KMS-11 (cell line): ENCODE measurements around the gene EIF1.
A peak's percentile ranks its signal among the peaks of the same experiment; 100 is the strongest.
"Not testable (repeated sequence)": the region's sequence is repeated elsewhere in the genome, so short reads cannot be mapped to it uniquely, and the experiment has no call there.

Experiments used
- H2AFZ ChIP-seq: fragments of 200-600 bp; sonication (generic); 2 replicates; pipeline ENCODE4 v1.6.1; 2016; ENCODE audit warnings: antibody characterized with exemption, mixed run types, low read depth
- H3K27ac ChIP-seq: fragments of 200-600 bp; sonication (generic); 2 replicates; pipeline ENCODE4 v1.6.1; 2016; ENCODE audit warnings: mild to moderate bottlenecking, mixed run types
- H3K27me3 ChIP-seq: fragments of 200-600 bp; sonication (generic); 2 replicates; pipeline ENCODE4 v1.6.1; 2017; ENCODE audit warnings: mild to moderate bottlenecking, low read depth, mixed run types, moderate library complexity; ENCODE audit not compliant: insufficient read depth
- H3K36me3 ChIP-seq: fragments of 200-600 bp; sonication (generic); 2 replicates; pipeline ENCODE4 v1.6.1; 2017; ENCODE audit warnings: mild to moderate bottlenecking, mixed run types; ENCODE audit not compliant: insufficient read depth
- H3K4me1 ChIP-seq: fragments of 200-600 bp; sonication (generic); 2 replicates; pipeline ENCODE4 v1.6.1; 2016; ENCODE audit warnings: mild to moderate bottlenecking, low read depth, mixed run types; ENCODE audit not compliant: poor library complexity, severe bottlenecking
- H3K4me2 ChIP-seq: fragments of 200-600 bp; sonication (generic); 2 replicates; pipeline ENCODE4 v1.7.0; 2016; ENCODE audit warnings: mild to moderate bottlenecking, mixed run types
- H3K4me3 ChIP-seq: fragments of 200-600 bp; sonication (generic); IDR thresholded peaks from 2 replicates; pipeline ENCODE4 v1.6.1; 2017; ENCODE audit warnings: low read depth, low read length, mixed read lengths; ENCODE audit not compliant: insufficient read depth
- H3K79me2 ChIP-seq: fragments of 200-600 bp; sonication (generic); 2 replicates; pipeline ENCODE4 v1.6.1; 2016; ENCODE audit warnings: low read depth, mixed run types; ENCODE audit not compliant: insufficient read depth
- H3K9ac ChIP-seq: fragments of 200-600 bp; sonication (generic); 2 replicates; pipeline ENCODE4 v1.6.1; 2016; ENCODE audit warnings: mild to moderate bottlenecking, mixed run types
- H4K20me1 ChIP-seq: fragments of 200-600 bp; sonication (generic); 2 replicates; pipeline ENCODE4 v1.6.1; 2016; ENCODE audit warnings: mild to moderate bottlenecking, mixed run types; ENCODE audit not compliant: insufficient read depth
- CTCF ChIP-seq: fragments of 200-600 bp; sonication (generic); conservative IDR thresholded peaks from 2 replicates; pipeline ENCODE4 v1.6.1; 2017; ENCODE audit warnings: low read depth, mild to moderate bottlenecking, antibody characterized with exemption, low read length, moderate library complexity, mixed read lengths

EIF1 gene

GRCh38 chr17:41667280-41668041 lies 21.2 kb upstream of the EIF1 start:
- Histone ChIP-seq H2AFZ (peak overlapping the region; percentile 71), H3K79me2 (no peaks in the 10 kb centered on the region), H3K36me3 (no peaks in the 10 kb centered on the region), H3K27me3 (peaks cover 11% of the 10 kb centered on the region), H3K9ac (peak overlapping the region; percentile 61), H3K4me1 (peaks cover 66% of the 10 kb centered on the region), H3K4me3 (no peak overlapping the region), H3K4me2 (peak overlapping the region; percentile 76), H4K20me1 (no peaks in the 10 kb centered on the region), H3K27ac (peak overlapping the region; percentile 77)
- peak; percentile 61; the same call in 1 of the 2 replicates for TF ChIP-seq CTCF

- TF ChIP-seq CTCF, result no peak
- H2AFZ ChIP-seq, result peak overlapping the region; percentile 34; the same call in 1 of the 2 replicates
- H3K36me3 ChIP-seq, result no peaks in the 10 kb centered on the region
- no peak overlapping the region for H3K9ac ChIP-seq
- H3K4me3 ChIP-seq, result no peak overlapping the region
- peaks cover 86% of the 10 kb centered on the region for H3K4me1 ChIP-seq
- no peaks in the 10 kb centered on the region for H3K27me3 ChIP-seq
- no peaks in the 10 kb centered on the region for H4K20me1 ChIP-seq
- peak overlapping the region; percentile 26; the same call in 1 of the 2 replicates for H3K27ac ChIP-seq
- H3K4me2 ChIP-seq, result peak overlapping the region; percentile 52
- no peaks in the 10 kb centered on the region for H3K79me2 ChIP-seq
Measured at GRCh38 chr17:41672153-41672552, 16.5 kb upstream of the EIF1 start.

GRCh38 chr17:41675157-41676057 lies 13.3 kb upstream of the EIF1 start:
- peak overlapping the region; percentile 69 for H3K9ac ChIP-seq
- H3K4me2 ChIP-seq, result peak overlapping the region; percentile 98
- H3K79me2 ChIP-seq, H3K36me3 ChIP-seq, H3K4me3 ChIP-seq, H3K27me3 ChIP-seq, H4K20me1 ChIP-seq: not testable (repeated sequence)
- peak overlapping the region; percentile 50 for H2AFZ ChIP-seq
- peaks cover 86% of the 10 kb centered on the region for H3K4me1 ChIP-seq
- peak overlapping the region; percentile 95 for H3K27ac ChIP-seq

GRCh38 chr17:41676058-41676419 lies 12.6 kb upstream of the EIF1 start:
- peak overlapping the region; percentile 50 for H2AFZ ChIP-seq
- no peaks in the 10 kb centered on the region for H3K36me3 ChIP-seq
- H3K79me2 ChIP-seq, result no peaks in the 10 kb centered on the region
- no peaks in the 10 kb centered on the region for H3K27me3 ChIP-seq
- H3K27ac ChIP-seq, result peak overlapping the region; percentile 95
- peak overlapping the region; percentile 98 for H3K4me2 ChIP-seq
- peak overlapping the region; percentile 69 for H3K9ac ChIP-seq
- H3K4me3 ChIP-seq, result no peak overlapping the region
- H4K20me1 ChIP-seq, result no peaks in the 10 kb centered on the region
- peaks cover 89% of the 10 kb centered on the region for H3K4me1 ChIP-seq
- TF ChIP-seq CTCF, result peak; percentile 42; the same call in 1 of the 2 replicates
